ENCODE measurements around the gene TRAPPC8.

Gene TRAPPC8

GRCh38 chr18:31795747-31796146 lies 147.2 kb downstream of the TRAPPC8 start:
- Histone ChIP-seq H3K4me3 (ENCODE audit: low read depth, low read length) (no peak overlapping the region), H3K27ac (no peak overlapping the region), H3K9me3 (ENCODE audit: severe bottlenecking) (no peaks in the 10 kb centered on the region), H3K36me3 (no peaks in the 10 kb centered on the region), H3K27me3 (ENCODE audit: insufficient read depth, low read depth, severe bottlenecking) (no peaks in the 10 kb centered on the region)
- no peak for DNase-seq
- no peak for TF ChIP-seq CTCF (IDR thresholded peaks at IDR 0.05; ENCODE audit: low read depth, low read length)

GRCh38 chr18:31793531-31793930 lies 149.4 kb downstream of the TRAPPC8 start:
- Histone ChIP-seq H3K27me3 (ENCODE audit: insufficient read depth, low read depth, severe bottlenecking) (no peaks in the 10 kb centered on the region), H3K36me3 (no peaks in the 10 kb centered on the region), H3K9me3 (ENCODE audit: severe bottlenecking) (no peaks in the 10 kb centered on the region), H3K4me3 (ENCODE audit: low read depth, low read length) (no peak overlapping the region), H3K27ac (no peak overlapping the region)
- TF ChIP-seq CTCF (IDR thresholded peaks at IDR 0.05; ENCODE audit: low read depth, low read length), result no peak
- DNase-seq, result no peak

- Histone ChIP-seq H3K4me3 (ENCODE audit: low read depth, low read length) (no peak overlapping the region), H3K27me3 (ENCODE audit: insufficient read depth, low read depth, severe bottlenecking) (no peaks in the 10 kb centered on the region), H3K9me3 (ENCODE audit: severe bottlenecking) (no peaks in the 10 kb centered on the region), H3K36me3 (no peaks in the 10 kb centered on the region), H3K27ac (no peak overlapping the region)
- no peak for TF ChIP-seq CTCF (IDR thresholded peaks at IDR 0.05; ENCODE audit: low read depth, low read length)
- DNase-seq, result no peak
Measured at GRCh38 chr18:31792580-31792911, 150.4 kb downstream of the TRAPPC8 start.

GRCh38 chr18:31791817-31792579 lies 150.9 kb downstream of the TRAPPC8 start:
- no peak for DNase-seq
- Histone ChIP-seq H3K27me3 (ENCODE audit: insufficient read depth, low read depth, severe bottlenecking) (no peaks in the 10 kb centered on the region), H3K36me3 (no peaks in the 10 kb centered on the region), H3K4me3 (ENCODE audit: low read depth, low read length) (no peak overlapping the region), H3K27ac (no peak overlapping the region), H3K9me3 (ENCODE audit: severe bottlenecking) (no peaks in the 10 kb centered on the region)
- no peak for TF ChIP-seq CTCF (IDR thresholded peaks at IDR 0.05; ENCODE audit: low read depth, low read length)

- Histone ChIP-seq H3K4me3 (ENCODE audit: low read depth, low read length) (no peak overlapping the region), H3K27ac (no peak overlapping the region), H3K9me3 (ENCODE audit: severe bottlenecking) (no peaks in the 10 kb centered on the region), H3K36me3 (no peaks in the 10 kb centered on the region), H3K27me3 (ENCODE audit: insufficient read depth, low read depth, severe bottlenecking) (no peaks in the 10 kb centered on the region)
- no peak for DNase-seq
- no peak for TF ChIP-seq CTCF (IDR thresholded peaks at IDR 0.05; ENCODE audit: low read depth, low read length)
Measured at GRCh38 chr18:31789409-31789808, 153.5 kb downstream of the TRAPPC8 start.

GRCh38 chr18:31783059-31783458 lies 159.9 kb downstream of the TRAPPC8 start:
- no peaks in the 10 kb centered on the region for H3K27me3 ChIP-seq (ENCODE audit: insufficient read depth, low read depth, severe bottlenecking)
- H3K9me3 ChIP-seq (ENCODE audit: severe bottlenecking), result peaks cover 7% of the 10 kb centered on the region
- H3K36me3 ChIP-seq, result no peaks in the 10 kb centered on the region
- no peak for DNase-seq
- TF ChIP-seq CTCF (IDR thresholded peaks at IDR 0.05; ENCODE audit: low read depth, low read length), result no peak
- H3K4me3 ChIP-seq (ENCODE audit: low read depth, low read length), result no peak overlapping the region
- no peak overlapping the region for H3K27ac ChIP-seq
